ENCODE measurements around the gene ZRANB1.
"Not testable (repeated sequence)": the region's sequence is repeated elsewhere in the genome, so short reads cannot be mapped to it uniquely, and the experiment has no call there.

Gene ZRANB1

GRCh38 chr10:124941823-124942222 lies at the start of gene ZRANB1:
ZRANB1 (plus strand) TSS chr10:124942123; CDS start chr10:124942494, 371 bp downstream.
- no peak for DNase-seq

- DNase-seq: no peak
Observed at GRCh38 chr10:124892905-124893304, 49.0 kb upstream of the ZRANB1 start.

- no peak for DNase-seq
Observed at GRCh38 chr10:124894569-124895215, 47.2 kb upstream of the ZRANB1 start.

GRCh38 chr10:124896751-124897150 lies 45.2 kb upstream of the ZRANB1 start:
- DNase-seq: no peak

- no peak for DNase-seq
Observed at GRCh38 chr10:124898471-124898870, 43.5 kb upstream of the ZRANB1 start.

- no peak for DNase-seq
Observed at GRCh38 chr10:124899151-124899550, 42.8 kb upstream of the ZRANB1 start.

GRCh38 chr10:124902462-124902861 lies 39.5 kb upstream of the ZRANB1 start:
- no peak for DNase-seq

GRCh38 chr10:124903111-124903510 lies 38.8 kb upstream of the ZRANB1 start:
- no peak for DNase-seq

GRCh38 chr10:124904796-124905195 lies 37.1 kb upstream of the ZRANB1 start:
- DNase-seq: no peak

- DNase-seq: no peak
Observed at GRCh38 chr10:124906551-124907001, 35.3 kb upstream of the ZRANB1 start.

GRCh38 chr10:124909563-124909962 lies 32.4 kb upstream of the ZRANB1 start:
- DNase-seq: no peak

- no peak for DNase-seq
Observed at GRCh38 chr10:124911124-124912067, 30.5 kb upstream of the ZRANB1 start.

- no peak for DNase-seq
Observed at GRCh38 chr10:124912101-124912886, 29.6 kb upstream of the ZRANB1 start.

- DNase-seq: no peak
Observed at GRCh38 chr10:124913167-124913566, 28.8 kb upstream of the ZRANB1 start.

- DNase-seq: not testable (repeated sequence)
Observed at GRCh38 chr10:124914398-124914797, 27.5 kb upstream of the ZRANB1 start.

GRCh38 chr10:124916098-124916584 lies 25.8 kb upstream of the ZRANB1 start:
- DNase-seq: no peak

- DNase-seq: peak; percentile 96 to 97
Observed at GRCh38 chr10:124916585-124917427, 25.1 kb upstream of the ZRANB1 start.

GRCh38 chr10:124917428-124918190 lies 24.3 kb upstream of the ZRANB1 start:
- peak; percentile 15 to 41 for DNase-seq

GRCh38 chr10:124918191-124918830 lies 23.6 kb upstream of the ZRANB1 start:
- no peak for DNase-seq

GRCh38 chr10:124918906-124919305 lies 23.0 kb upstream of the ZRANB1 start:
- DNase-seq: no peak

- DNase-seq: no peak
Observed at GRCh38 chr10:124921261-124921660, 20.7 kb upstream of the ZRANB1 start.
